ENCODE data around the gene CFAP97D2. TPM values are rescaled to one million over a fixed set of nuclear protein-coding genes. Genes with fewer than 3 reads are reported as not detected.
A peak's percentile ranks its signal among the peaks of the same experiment; 100 is the strongest.

The CFAP97D2 gene
- polyA plus RNA-seq, 3 donors, result 0.21 TPM; not detected in 2

GRCh38 chr13:114161028-114161556, 18.0 kb upstream of the CFAP97D2 start:
- no peak for TF ChIP-seq CTCF (IDR thresholded peaks at IDR 0.05)
- Mint-ChIP-seq H3K4me3 (peak overlapping the region in 1 of 2 donors; percentile 43), H3K27ac (no peak overlapping the region), H3K9me3 (peaks cover 0 to 3% (median 0%) of the 10 kb centered on the region in 7 donors), H3K4me1 (peaks cover 43% of the 10 kb centered on the region), H3K36me3 (peaks cover 0 to 2% of the 10 kb centered on the region in 2 donors), H3K27me3 (ENCODE audit: low read depth in 3 of 3) (peaks cover 5 to 10% (median 9%) of the 10 kb centered on the region in 3 donors)
- Histone ChIP-seq H3K4me1 (ENCODE audit: control insufficient read depth in 1 of 2, insufficient read depth in 2 of 2, low read length in 2 of 2) (peaks cover 24 to 26% of the 10 kb centered on the region in 2 donors), H3K79me2 (ENCODE audit: insufficient read depth, low read length) (no peaks in the 10 kb centered on the region), H3K4me2 (replicated peaks; ENCODE audit: extremely low read depth, low read length, poor library complexity, severe bottlenecking) (peak overlapping the region; percentile 71), H3K27me3 (ENCODE audit: control insufficient read depth in 2 of 2, insufficient read depth in 2 of 2, low read length in 2 of 2) (no peaks in the 10 kb centered on the region), H2AFZ (ENCODE audit: insufficient read depth, low read depth, low read length, poor library complexity, severe bottlenecking) (peak overlapping the region; percentile 73), H3K4me3 (replicated peaks in 1 of 3; ENCODE audit: low read depth in 2 of 3, low read length in 3 of 3) (peak overlapping the region in 1 of 3 experiments; percentile 57), H3K9me3 (replicated peaks in 1 of 2; ENCODE audit: control insufficient read depth in 1 of 2, insufficient read depth in 1 of 2, low read length in 2 of 2) (peaks cover 0 to 2% of the 10 kb centered on the region in 2 donors), H3K36me3 (replicated peaks in 1 of 2; ENCODE audit: control insufficient read depth in 1 of 2, insufficient read depth in 2 of 2, low read length in 2 of 2) (no peaks in the 10 kb centered on the region), H3K9ac (ENCODE audit: insufficient read depth, low read length, poor library complexity, severe bottlenecking) (no peak overlapping the region), H3K27ac (ENCODE audit: low read depth in 1 of 2, low read length in 2 of 2) (peak overlapping the region in 1 of 2 donors; percentile 70), H4K20me1 (ENCODE audit: insufficient read depth, low read length) (no peaks in the 10 kb centered on the region)
- intact Hi-C loops (cut with micrococcal nuclease), result no loop called here
- DNase-seq, result no peak
- WGBS (ENCODE audit: insufficient coverage), result 94% methylated on average over 47 of the region's 47 CpGs

GRCh38 chr13:114161644-114162532, 17.2 kb upstream of the CFAP97D2 start:
- peak overlapping the region; percentile 69 to 88 for H3K4me3 Mint-ChIP-seq
- peaks cover 32 to 34% of the 10 kb centered on the region in 2 donors for H3K4me1 ChIP-seq (ENCODE audit: control insufficient read depth in 1 of 2, insufficient read depth in 2 of 2, low read length in 2 of 2)
- H3K4me1 Mint-ChIP-seq, result peaks cover 45% of the 10 kb centered on the region
- H3K9me3 Mint-ChIP-seq, result peaks cover 0 to 3% (median 0%) of the 10 kb centered on the region in 7 donors
- H3K27me3 Mint-ChIP-seq (ENCODE audit: low read depth in 3 of 3), result peaks cover 3 to 8% (median 7%) of the 10 kb centered on the region in 3 donors
- 7% methylated on average over 23 of the region's 32 CpGs for WGBS (ENCODE audit: insufficient coverage)
- H3K9ac ChIP-seq (ENCODE audit: insufficient read depth, low read length, poor library complexity, severe bottlenecking), result peak overlapping the region; percentile 28
- peaks cover 0 to 2% of the 10 kb centered on the region in 2 donors for H3K9me3 ChIP-seq (replicated peaks in 1 of 2; ENCODE audit: control insufficient read depth in 1 of 2, insufficient read depth in 1 of 2, low read length in 2 of 2)
- TF ChIP-seq CTCF (IDR thresholded peaks at IDR 0.05), result no peak
- peak overlapping the region; percentile 71 for H3K4me2 ChIP-seq (replicated peaks; ENCODE audit: extremely low read depth, low read length, poor library complexity, severe bottlenecking)
- H3K27ac Mint-ChIP-seq, result peak overlapping the region; percentile 70 to 92 (median 80)
- H4K20me1 ChIP-seq (ENCODE audit: insufficient read depth, low read length), result no peaks in the 10 kb centered on the region
- peak overlapping the region; percentile 42 to 70 for H3K27ac ChIP-seq (ENCODE audit: low read depth in 1 of 2, low read length in 2 of 2)
- H3K4me3 ChIP-seq (replicated peaks in 1 of 3; ENCODE audit: low read depth in 2 of 3, low read length in 3 of 3), result peak overlapping the region in 2 of 3 experiments; percentile 4 to 57
- intact Hi-C loops (cut with micrococcal nuclease), result no loop called here
- peaks cover 0 to 2% of the 10 kb centered on the region in 2 donors for H3K36me3 Mint-ChIP-seq
- no peaks in the 10 kb centered on the region for H3K79me2 ChIP-seq (ENCODE audit: insufficient read depth, low read length)
- H2AFZ ChIP-seq (ENCODE audit: insufficient read depth, low read depth, low read length, poor library complexity, severe bottlenecking), result peak overlapping the region; percentile 73
- no peaks in the 10 kb centered on the region for H3K27me3 ChIP-seq (ENCODE audit: control insufficient read depth in 2 of 2, insufficient read depth in 2 of 2, low read length in 2 of 2)
- peak; percentile 52 to 70 (median 63) for DNase-seq
- H3K36me3 ChIP-seq (replicated peaks in 1 of 2; ENCODE audit: control insufficient read depth in 1 of 2, insufficient read depth in 2 of 2, low read length in 2 of 2), result no peaks in the 10 kb centered on the region

Data from CD14-positive monocyte (primary cell).